Measurements from ENCODE around the gene PGAM5. TPM values are rescaled to one million over a fixed set of nuclear protein-coding genes. Genes with fewer than 3 reads are reported as not detected.

The PGAM5 gene
- polyA plus RNA-seq (2013, experiment 1 of 2; ENCODE audit: insufficient read length), result 25.0 TPM
- polyA plus RNA-seq (2013, experiment 2 of 2; ENCODE audit: insufficient read length), result 22.8 TPM

- peak; percentile 81 for DNase-seq
Observed at GRCh38 chr12:132710405-132711079, at the start of gene PGAM5. TSS of gene PGAM5 (plus strand) at chr12:132710842. CDS start at chr12:132710877, 35 bp downstream.

DNA sequence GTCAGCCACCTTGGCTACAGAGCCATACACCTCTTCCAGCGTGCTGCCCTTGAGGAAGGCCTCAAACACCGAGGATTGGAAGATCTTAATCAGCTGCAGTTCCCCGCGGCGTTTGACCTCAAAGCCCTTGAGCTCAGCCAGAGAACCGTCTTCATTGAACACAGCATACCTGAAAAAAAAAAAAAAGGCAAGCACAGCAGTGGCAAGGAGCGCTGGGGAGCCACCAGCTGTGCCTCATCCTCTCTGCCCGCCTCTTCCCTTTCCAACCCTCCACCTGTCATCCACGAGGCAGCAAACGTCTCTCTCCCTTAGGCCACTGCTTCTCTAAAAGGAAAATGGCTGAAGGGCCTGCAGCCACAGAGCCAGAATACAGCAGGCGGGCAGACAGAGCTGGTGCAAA lies 49.6 kb upstream of the PGAM5 start:
- no peak for DNase-seq

- DNase-seq, result no peak
Observed at GRCh38 chr12:132661972-132662371, 48.7 kb upstream of the PGAM5 start.

DNA sequence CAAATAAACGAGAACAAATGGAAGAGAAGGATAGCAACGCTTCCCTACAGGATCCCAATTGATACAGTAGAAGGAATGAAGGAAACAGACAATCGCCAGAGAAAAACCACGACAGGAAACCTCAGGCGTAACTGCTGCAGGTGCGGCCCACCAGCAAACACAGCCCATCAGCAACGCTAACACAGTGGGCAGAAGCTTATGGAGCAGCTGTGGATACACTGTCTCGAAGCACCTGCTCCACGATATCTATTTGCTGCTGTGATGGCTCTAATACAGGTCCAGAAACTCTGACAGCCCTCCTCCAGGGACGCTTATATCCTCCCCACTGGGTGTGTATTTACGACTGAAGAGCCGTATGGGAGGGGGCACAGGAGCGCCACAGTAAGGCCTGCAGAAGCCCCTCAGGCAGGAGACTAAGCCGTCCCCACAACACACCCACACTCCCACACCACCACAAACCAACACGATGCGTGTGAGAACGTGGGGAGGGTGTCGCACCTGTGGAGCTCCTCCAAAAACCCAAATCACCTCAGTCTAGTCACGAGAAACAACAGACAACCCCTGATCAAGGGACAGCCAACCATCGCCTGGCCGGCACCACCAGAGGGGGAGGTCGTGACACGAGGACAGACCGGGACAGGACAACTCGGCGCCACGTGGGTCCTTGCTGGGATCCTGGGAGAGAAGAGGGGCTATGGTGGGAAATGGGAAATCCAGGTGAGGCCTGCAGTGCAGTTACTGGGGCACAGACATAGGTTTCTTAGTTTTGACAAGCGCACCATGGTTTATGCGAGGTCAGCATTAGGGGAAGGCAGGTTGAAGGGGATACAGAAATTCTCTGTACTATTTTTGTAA lies 47.5 kb upstream of the PGAM5 start:
- no peak for DNase-seq

GRCh38 chr12:132664206-132665148 lies 46.2 kb upstream of the PGAM5 start:
- no peak for DNase-seq

DNA sequence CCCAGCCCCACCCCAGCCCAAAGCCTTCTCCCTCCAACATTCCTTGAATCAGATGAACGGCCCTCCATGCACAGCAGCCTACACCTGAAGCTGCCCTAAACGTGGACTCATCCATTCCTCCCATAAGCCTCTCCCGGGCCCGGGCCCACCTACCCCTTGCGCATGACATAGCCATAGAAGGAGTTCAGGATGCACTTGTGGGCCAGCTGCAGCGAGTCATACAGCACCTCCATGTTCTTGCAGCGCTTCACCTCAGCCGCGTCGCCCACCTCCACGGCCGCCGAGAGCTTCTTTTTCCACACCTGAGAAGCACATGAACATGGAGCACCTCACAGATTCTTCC lies 45.5 kb upstream of the PGAM5 start:
- DNase-seq, result no peak

GRCh38 chr12:132665794-132666193 lies 44.8 kb upstream of the PGAM5 start:
- DNase-seq, result no peak

DNA sequence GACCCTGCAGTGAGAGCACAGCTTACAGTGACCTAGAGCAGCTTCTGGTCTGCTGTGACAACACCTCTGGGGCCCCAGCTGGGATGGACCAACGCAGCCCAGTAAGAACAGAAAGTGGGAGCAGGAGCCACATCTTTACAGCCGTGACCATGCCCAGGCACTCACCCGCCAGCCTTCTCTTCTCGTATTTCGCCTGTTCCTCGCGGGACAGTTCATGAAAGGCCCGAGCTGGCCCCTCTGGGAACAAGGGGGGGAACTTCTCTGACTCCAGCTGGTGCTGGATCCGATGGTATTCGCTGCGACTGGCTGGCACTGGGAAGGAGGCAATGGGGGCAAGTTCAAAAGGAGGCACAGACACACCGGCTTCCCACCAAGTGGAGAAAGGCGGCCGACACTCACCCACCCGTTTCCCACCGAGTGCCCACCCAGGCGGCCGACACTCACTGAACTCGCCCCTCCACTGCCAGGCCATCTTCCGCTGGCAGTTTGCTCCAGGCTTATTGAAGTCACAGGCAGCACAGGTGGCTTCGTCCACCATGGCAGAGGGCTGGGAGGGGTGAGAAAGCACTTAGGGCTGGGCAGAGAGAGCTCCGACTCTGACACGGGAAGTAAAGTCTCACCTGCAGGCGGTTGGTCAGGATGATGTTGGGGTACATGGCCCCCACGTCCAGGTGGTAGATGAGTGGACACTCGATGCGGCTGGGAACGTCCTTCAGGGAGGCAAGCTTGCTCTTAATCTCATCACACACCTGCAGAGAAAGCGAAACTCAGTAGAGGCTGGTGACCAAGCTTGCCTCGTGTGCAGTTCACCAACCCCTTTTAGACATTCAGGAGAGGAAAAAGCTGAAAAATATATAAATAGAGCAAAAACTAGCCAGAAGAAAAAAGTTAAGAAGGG lies 42.2 kb upstream of the PGAM5 start:
- DNase-seq, result no peak

DNA sequence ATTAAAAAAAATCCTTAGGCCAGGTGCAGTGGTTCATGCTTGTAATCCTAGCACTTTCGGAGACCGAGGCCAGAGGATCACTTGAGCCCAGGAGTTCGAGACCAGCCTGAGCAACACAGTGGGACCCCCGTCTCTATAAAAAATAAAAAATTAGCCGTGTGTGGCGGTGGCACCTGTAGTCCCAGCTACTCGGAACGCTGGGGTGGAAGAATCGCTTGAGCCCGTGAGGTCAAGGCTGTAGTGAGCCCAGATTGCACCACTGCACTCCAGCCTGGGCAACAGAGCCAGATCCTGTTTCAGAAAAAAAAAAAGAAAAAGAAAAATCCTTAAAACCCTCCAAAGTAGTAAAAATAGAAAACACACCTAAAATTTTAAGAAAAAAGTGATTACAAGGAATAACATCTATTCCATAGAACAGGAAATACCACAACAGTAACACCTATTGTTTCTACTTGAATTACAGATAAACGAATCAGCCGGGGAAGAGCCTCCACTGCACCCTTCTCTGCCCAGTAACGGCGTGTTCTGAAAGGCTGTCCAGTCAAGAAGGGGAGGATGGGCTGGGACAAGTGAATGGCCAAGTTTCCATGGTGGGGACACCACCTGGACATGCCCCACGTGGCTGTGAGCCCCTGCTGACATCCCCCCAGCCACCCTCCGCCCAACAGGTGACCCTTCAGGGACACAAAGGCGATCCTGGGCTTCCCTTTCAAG lies 41.3 kb upstream of the PGAM5 start:
- DNase-seq, result no peak

DNA sequence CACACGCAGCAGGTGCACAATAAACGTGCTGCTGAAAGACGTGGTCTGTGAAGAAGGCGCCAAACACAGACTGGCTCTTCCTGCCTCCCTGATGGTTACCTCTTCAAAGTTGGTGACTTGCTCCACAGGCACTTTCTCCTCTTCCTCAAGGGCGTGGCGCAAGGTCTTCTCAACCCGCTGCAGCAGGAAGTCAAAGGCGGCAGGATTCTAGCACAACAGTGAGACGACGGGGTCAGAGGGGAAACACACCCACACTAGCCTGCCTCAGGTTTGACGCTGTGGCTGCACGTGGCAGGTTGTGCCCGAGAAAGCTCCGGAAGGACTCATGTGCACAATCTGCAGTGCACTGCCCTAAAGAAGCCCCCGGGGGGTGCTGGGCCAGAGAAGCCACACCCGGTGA lies 38.5 kb upstream of the PGAM5 start:
- DNase-seq, result no peak

GRCh38 chr12:132672678-132673077 lies 38.0 kb upstream of the PGAM5 start:
- no peak for DNase-seq

DNA sequence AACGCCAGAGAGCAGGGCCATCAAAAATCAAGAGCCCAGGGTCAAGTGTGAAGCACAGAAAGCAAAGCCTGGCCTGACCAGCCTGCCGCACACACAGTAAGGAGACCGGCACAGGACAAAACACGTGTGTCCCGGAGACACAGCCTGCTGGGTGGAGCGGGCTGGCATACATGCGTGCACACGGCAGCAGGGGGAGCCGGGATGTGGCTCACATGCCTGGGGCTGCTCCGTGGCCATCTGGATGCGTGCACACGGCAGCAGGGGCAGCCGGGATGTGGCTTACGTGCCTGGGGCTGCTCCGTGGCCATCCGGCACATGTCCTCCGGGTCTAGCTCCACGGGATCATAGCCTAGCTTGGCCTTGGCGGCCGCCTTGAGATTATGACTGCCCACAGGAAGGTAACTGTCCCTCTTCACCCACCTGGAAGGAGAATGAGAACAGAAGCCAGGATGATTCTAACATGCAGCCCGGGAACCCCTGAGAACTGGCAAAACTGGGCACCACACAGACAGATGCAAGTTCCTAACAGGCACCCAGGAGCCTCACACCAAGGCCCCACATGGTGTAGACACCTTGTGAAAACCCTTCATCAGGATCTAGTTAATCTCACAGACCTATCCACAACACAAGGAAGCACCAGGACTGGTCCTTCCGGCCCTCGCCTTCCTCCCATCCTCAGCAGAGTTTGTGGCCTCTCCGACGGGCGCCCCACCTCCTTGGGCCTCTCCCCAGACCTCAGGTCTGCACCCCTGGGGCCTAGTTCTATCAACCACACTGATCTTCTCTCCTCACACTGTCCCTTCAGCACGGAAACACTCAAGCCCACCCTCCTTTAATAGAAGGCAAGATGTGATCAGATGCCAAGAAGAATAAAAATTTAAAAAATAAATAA lies 37.1 kb upstream of the PGAM5 start:
- no peak for DNase-seq

DNA sequence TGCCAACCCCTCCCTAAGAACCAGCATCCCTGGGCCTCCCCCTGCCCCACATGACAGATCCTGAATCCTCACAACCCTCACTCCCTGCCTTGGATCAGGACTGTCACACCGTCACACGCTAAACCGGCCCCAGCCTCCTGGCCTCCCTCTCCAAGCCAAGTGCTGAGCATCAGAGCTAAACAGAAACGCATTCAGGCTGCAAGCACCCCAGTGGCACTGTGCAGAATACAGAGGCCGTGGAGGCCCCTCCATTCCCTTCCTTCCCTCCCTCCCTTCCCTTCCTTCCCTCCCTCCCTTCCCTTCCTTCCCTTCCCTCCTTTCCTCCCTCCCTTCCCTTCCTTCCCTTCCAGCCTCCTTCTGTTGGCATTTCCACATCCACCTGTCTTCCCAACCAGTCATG lies 36.1 kb upstream of the PGAM5 start:
- no peak for DNase-seq

- no peak for DNase-seq
Observed at GRCh38 chr12:132675757-132676432, 34.7 kb upstream of the PGAM5 start.

DNA sequence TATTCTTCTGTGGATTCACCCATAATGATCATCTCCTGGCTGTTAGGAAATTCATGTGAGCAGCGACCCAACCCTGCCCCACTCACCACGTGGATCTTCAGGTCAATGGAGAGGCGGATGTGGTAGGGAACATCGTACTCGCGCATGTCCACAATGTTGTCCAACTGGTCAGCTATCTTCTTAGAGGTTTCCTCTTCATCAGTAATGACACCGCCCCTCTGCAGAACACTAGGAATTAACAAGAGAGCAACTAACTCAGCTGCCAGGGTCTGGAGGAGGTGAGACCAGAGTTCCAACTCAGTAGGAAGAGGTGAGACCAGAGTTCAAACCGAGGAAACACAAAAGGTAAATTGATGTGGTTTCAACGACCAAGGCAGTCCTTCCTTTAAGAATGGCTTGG lies 33.1 kb upstream of the PGAM5 start:
- DNase-seq, result no peak

- DNase-seq, result no peak
Observed at GRCh38 chr12:132685400-132685799, 25.2 kb upstream of the PGAM5 start.

GRCh38 chr12:132686825-132687210 lies 23.8 kb upstream of the PGAM5 start:
- DNase-seq, result peak; percentile 12

GRCh38 chr12:132687211-132688164 lies 23.2 kb upstream of the PGAM5 start, which contains the start of the genes POLE and PXMP2:
TSS of gene POLE (minus strand) at chr12:132687342. CDS start at chr12:132687315, 27 bp downstream.
TSS of gene PXMP2 (plus strand) at chr12:132687587. CDS start at chr12:132687671, 84 bp downstream.
- peak; percentile 97 for DNase-seq

All from fibroblast of skin of scalp (primary cell).